WTC11 (cell line): ENCODE measurements around the gene RAP2A. TPM values are rescaled to one million over a fixed set of nuclear protein-coding genes. Genes with fewer than 3 reads are reported as not detected.

Source experiments
- ATAC-seq: fragments of 200-7000 bp; cut with Tn5 transposase; 2 replicates; pipeline ENCODE4 v1.10.0; 2021; ENCODE audit warnings: mild to moderate bottlenecking, moderate library complexity
- CTCF ChIA-PET: fragments of 300-600 bp; sonication (Branson Sonifier 250); formaldehyde crosslinking; loops from one replicate; lab custom pipeline; 2021; ENCODE audit warnings: antibody characterized with exemption; lab: Charles Lee
- POLR2A ChIA-PET: fragments of 350-600 bp; sonication (Branson Sonifier 250); formaldehyde crosslinking; loops from one replicate; lab custom pipeline; 2021; ENCODE audit warnings: antibody characterized with exemption; lab: Charles Lee
- DNase-seq: peaks from one replicate; pipeline ENCODE4 v3.0.0; 2021; ENCODE audit warnings: low spot score
- H3K27ac Mint-ChIP-seq: 2 replicates; pipeline ENCODE4 v1.8.0; 2021; ENCODE audit warnings: mixed read lengths
- H3K27me3 Mint-ChIP-seq: 2 replicates; pipeline ENCODE4 v1.8.0; 2021; ENCODE audit warnings: low read depth, mild to moderate bottlenecking, moderate library complexity, mixed read lengths
- H3K36me3 Mint-ChIP-seq: 2 replicates; pipeline ENCODE4 v1.8.0; 2021; ENCODE audit warnings: mixed read lengths
- H3K4me1 Mint-ChIP-seq: 2 replicates; pipeline ENCODE4 v1.8.0; 2022; ENCODE audit warnings: mixed read lengths
- H3K4me3 Mint-ChIP-seq: 2 replicates; pipeline ENCODE4 v1.8.0; 2021; ENCODE audit warnings: mild to moderate bottlenecking, moderate library complexity, mixed read lengths
- H3K9me3 Mint-ChIP-seq: 2 replicates; pipeline ENCODE4 v1.8.0; 2021; ENCODE audit warnings: mixed read lengths
- AR ChIP-seq: fragments of 250-450 bp; sonication (Bioruptor Pico); IDR thresholded peaks from 2 replicates; pipeline ENCODE4 v1.9.0; 2021; ENCODE audit warnings: mild to moderate bottlenecking
- ARID4B ChIP-seq: sonication (generic); formaldehyde crosslinking; IDR thresholded peaks from 2 replicates; pipeline ENCODE4 v1.8.0; 2023; ENCODE audit warnings: missing genetic modification reagents, mild to moderate bottlenecking, borderline replicate concordance
- ATF3 ChIP-seq: sonication (generic); formaldehyde crosslinking; conservative IDR thresholded peaks from 2 replicates; pipeline ENCODE4 v1.8.1; 2022; ENCODE audit warnings: mild to moderate bottlenecking, missing genetic modification reagents
- ATF6 ChIP-seq: sonication (generic); formaldehyde crosslinking; IDR thresholded peaks from 2 replicates; pipeline ENCODE4 v1.8.1; 2023; ENCODE audit warnings: mild to moderate bottlenecking, missing genetic modification reagents
- CDX4 ChIP-seq: fragments of 250-450 bp; sonication (Bioruptor Pico); IDR thresholded peaks from 2 replicates; pipeline ENCODE4 v1.9.0; 2021; ENCODE audit warnings: moderate library complexity, mild to moderate bottlenecking, inconsistent platforms, borderline replicate concordance
- CREM ChIP-seq: sonication (generic); formaldehyde crosslinking; IDR thresholded peaks from 2 replicates; pipeline ENCODE4 v1.8.1; 2022; ENCODE audit warnings: mild to moderate bottlenecking, missing genetic modification reagents, moderate library complexity
- FOXK1 ChIP-seq: sonication (generic); formaldehyde crosslinking; IDR thresholded peaks from 2 replicates; pipeline ENCODE4 v1.8.0; 2022; ENCODE audit warnings: mild to moderate bottlenecking, moderate library complexity, missing genetic modification reagents
- HMGXB4 ChIP-seq: sonication (generic); formaldehyde crosslinking; IDR thresholded peaks from 2 replicates; pipeline ENCODE4 v1.8.1; 2023; ENCODE audit warnings: mild to moderate bottlenecking, moderate library complexity, missing genetic modification reagents
- JAZF1 ChIP-seq: fragments of 250-450 bp; sonication (Bioruptor Pico); IDR thresholded peaks from 2 replicates; pipeline ENCODE4 v1.9.0; 2021; ENCODE audit warnings: moderate library complexity, mild to moderate bottlenecking, inconsistent platforms
- JUN ChIP-seq: sonication (generic); formaldehyde crosslinking; IDR thresholded peaks from 2 replicates; pipeline ENCODE4 v1.8.0; 2023; ENCODE audit warnings: mild to moderate bottlenecking, missing genetic modification reagents
- MYBL2 ChIP-seq: sonication (generic); formaldehyde crosslinking; IDR thresholded peaks from 2 replicates; pipeline ENCODE4 v1.8.1; 2023; ENCODE audit warnings: mild to moderate bottlenecking, moderate library complexity, missing genetic modification reagents
- NFYB ChIP-seq: sonication (generic); formaldehyde crosslinking; conservative IDR thresholded peaks from 2 replicates; pipeline ENCODE4 v1.8.0; 2022; ENCODE audit warnings: low read depth, missing genetic modification reagents
- NR3C1 ChIP-seq: sonication (generic); formaldehyde crosslinking; conservative IDR thresholded peaks from 2 replicates; pipeline ENCODE4 v1.8.1; 2023; ENCODE audit warnings: low read depth, mild to moderate bottlenecking, missing genetic modification reagents
- OVOL2 ChIP-seq: fragments of 250-450 bp; sonication (Bioruptor Pico); IDR thresholded peaks from 2 replicates; pipeline ENCODE4 v1.9.0; 2021; ENCODE audit warnings: mild to moderate bottlenecking, borderline replicate concordance
- RELA ChIP-seq: sonication (generic); formaldehyde crosslinking; IDR thresholded peaks from 2 replicates; pipeline ENCODE4 v1.8.1; 2022; ENCODE audit warnings: missing genetic modification reagents, mild to moderate bottlenecking, borderline replicate concordance
- USF2 ChIP-seq: sonication (generic); formaldehyde crosslinking; IDR thresholded peaks from 2 replicates; pipeline ENCODE4 v1.8.1; 2023; ENCODE audit warnings: mild to moderate bottlenecking, missing genetic modification reagents, moderate library complexity
- ZNF232 ChIP-seq: sonication (generic); formaldehyde crosslinking; IDR thresholded peaks from 2 replicates; pipeline ENCODE4 v1.8.0; 2022; ENCODE audit warnings: mild to moderate bottlenecking, missing genetic modification reagents
- ZNF425 ChIP-seq: fragments of 250-450 bp; sonication (Bioruptor Pico); conservative IDR thresholded peaks from 2 replicates; pipeline ENCODE4 v1.9.0; 2021; ENCODE audit warnings: mild to moderate bottlenecking
- total RNA-seq: library from RNA; stranded (reverse); gene quantifications from 3 replicates; pipeline ENCODE4 v1.2.3, GENCODE V29; 2021

RAP2A gene
- total RNA-seq, 1 experiment from 2014 or later: 39.0 TPM

GRCh38 chr13:97438856-97439595 lies 5.1 kb downstream of the RAP2A start:
- DNase-seq (no peak), ATAC-seq (no peak)
- peaks cover 15% of the 10 kb centered on the region for H3K4me1 Mint-ChIP-seq
- CTCF ChIA-PET: no interaction called here
- 0 out of 2 replicates have a peak, but pooled peaks cover 4% of the 10 kb centered on the region for H3K36me3 Mint-ChIP-seq
- TF ChIP-seq NFYB (CRISPR knock-in tag) (no peak), ATF3 (CRISPR knock-in tag) (no peak), ZNF232 (CRISPR knock-in tag) (no peak), AR (CRISPR knock-in tag) (no peak), JUN (CRISPR knock-in tag) (no peak), CDX4 (CRISPR knock-in tag) (no peak), JAZF1 (CRISPR knock-in tag) (no peak), NR3C1 (no peak)
- H3K27me3 Mint-ChIP-seq: no peaks in the 10 kb centered on the region
- H3K4me3 Mint-ChIP-seq: no peak overlapping the region
- POLR2A ChIA-PET: no interaction called here
- H3K27ac Mint-ChIP-seq: no peak overlapping the region
- H3K9me3 Mint-ChIP-seq: no peaks in the 10 kb centered on the region

GRCh38 chr13:97440598-97441170 lies 6.7 kb downstream of the RAP2A start:
- H3K9me3 Mint-ChIP-seq: no peaks in the 10 kb centered on the region
- H3K27ac Mint-ChIP-seq: no peak overlapping the region
- 0 out of 2 replicates have a peak, but pooled peaks cover 4% of the 10 kb centered on the region for H3K36me3 Mint-ChIP-seq
- peaks cover 12% of the 10 kb centered on the region for H3K4me1 Mint-ChIP-seq
- DNase-seq: no peak
- H3K4me3 Mint-ChIP-seq: no peak overlapping the region
- POLR2A ChIA-PET: no interaction called here
- CTCF ChIA-PET: no interaction called here
- H3K27me3 Mint-ChIP-seq: no peaks in the 10 kb centered on the region
- no peak for ATAC-seq
- no peak for TF ChIP-seq USF2 (CRISPR knock-in tag)
- TF ChIP-seq ARID4B (CRISPR knock-in tag): no peak
- TF ChIP-seq RELA (CRISPR knock-in tag): no peak
- TF ChIP-seq CREM (CRISPR knock-in tag): no peak
- TF ChIP-seq MYBL2: no peak
- TF ChIP-seq ZNF425 (CRISPR knock-in tag): no peak
- TF ChIP-seq ATF6 (CRISPR knock-in tag): no peak
- TF ChIP-seq OVOL2 (CRISPR knock-in tag): no peak
- no peak for TF ChIP-seq HMGXB4
- TF ChIP-seq FOXK1: no peak
